Subcutaneous adipose tissue (tissue), 4 donors: ENCODE measurements around the gene SIN3A. TPM values are rescaled to one million over a fixed set of nuclear protein-coding genes. Genes with fewer than 3 reads are reported as not detected.

Experiments used
- total RNA-seq, 4 donors: library from RNA; depleted of rRNA; stranded (reverse); fragments of >200 nt; gene quantifications; one replicate each; pipeline ENCODE4 v1.1.0, GENCODE V29; 2016
- TF ChIP-seq, protein P1 (sequence below): fragments of 450-650 bp; IDR thresholded peaks from one replicate; pipeline ENCODE4 v1.5.1; 2016; ENCODE audit warnings: low read depth, mild to moderate bottlenecking, control low read depth, antibody characterized with exemption, moderate library complexity

Gene SIN3A
- total RNA-seq, 4 donors from 2014 or later = 29.5 to 48.6 (median 33.0) TPM

DNA sequence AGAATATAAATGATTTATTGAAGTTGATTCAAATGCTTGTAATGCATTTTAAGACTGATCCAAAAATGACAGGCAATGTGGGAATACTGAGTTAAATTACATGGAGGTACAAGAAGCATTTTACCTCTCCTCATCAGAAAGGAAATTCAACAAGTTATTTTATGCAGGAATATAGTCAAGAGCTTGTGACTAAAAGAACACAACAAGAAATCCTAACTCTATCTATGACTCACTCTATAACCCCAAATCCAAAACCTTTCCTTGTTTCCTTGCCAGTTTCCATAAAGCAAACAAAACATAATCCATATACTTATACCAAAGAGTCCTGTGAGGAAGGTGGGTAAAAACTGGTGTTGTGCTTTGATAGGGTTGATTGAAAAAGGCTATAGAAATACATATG is 30.8 kb downstream of the SIN3A start:
- TF ChIP-seq, protein P1, sequence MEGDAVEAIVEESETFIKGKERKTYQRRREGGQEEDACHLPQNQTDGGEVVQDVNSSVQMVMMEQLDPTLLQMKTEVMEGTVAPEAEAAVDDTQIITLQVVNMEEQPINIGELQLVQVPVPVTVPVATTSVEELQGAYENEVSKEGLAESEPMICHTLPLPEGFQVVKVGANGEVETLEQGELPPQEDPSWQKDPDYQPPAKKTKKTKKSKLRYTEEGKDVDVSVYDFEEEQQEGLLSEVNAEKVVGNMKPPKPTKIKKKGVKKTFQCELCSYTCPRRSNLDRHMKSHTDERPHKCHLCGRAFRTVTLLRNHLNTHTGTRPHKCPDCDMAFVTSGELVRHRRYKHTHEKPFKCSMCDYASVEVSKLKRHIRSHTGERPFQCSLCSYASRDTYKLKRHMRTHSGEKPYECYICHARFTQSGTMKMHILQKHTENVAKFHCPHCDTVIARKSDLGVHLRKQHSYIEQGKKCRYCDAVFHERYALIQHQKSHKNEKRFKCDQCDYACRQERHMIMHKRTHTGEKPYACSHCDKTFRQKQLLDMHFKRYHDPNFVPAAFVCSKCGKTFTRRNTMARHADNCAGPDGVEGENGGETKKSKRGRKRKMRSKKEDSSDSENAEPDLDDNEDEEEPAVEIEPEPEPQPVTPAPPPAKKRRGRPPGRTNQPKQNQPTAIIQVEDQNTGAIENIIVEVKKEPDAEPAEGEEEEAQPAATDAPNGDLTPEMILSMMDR = no peak

DNA sequence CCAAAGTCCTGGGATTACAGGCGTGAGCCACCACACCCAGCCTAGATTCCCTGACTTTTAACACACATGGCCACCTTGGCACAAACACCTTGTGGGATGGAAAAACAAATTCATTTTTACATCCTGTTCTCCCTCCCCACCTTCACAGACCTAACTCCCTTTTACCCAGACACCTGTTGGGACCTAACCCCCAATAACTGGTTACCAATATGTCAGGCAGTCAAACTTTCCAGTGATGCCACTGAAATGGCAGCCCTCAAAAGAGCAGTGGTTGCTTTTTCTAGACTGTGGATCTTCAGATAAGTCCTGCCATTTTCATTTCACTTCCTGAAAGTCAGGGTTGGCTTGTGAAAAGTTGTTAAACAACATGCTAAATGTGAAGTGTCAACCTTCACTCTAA is 34.9 kb downstream of the SIN3A start:
- TF ChIP-seq, protein P1 = no peak

DNA sequence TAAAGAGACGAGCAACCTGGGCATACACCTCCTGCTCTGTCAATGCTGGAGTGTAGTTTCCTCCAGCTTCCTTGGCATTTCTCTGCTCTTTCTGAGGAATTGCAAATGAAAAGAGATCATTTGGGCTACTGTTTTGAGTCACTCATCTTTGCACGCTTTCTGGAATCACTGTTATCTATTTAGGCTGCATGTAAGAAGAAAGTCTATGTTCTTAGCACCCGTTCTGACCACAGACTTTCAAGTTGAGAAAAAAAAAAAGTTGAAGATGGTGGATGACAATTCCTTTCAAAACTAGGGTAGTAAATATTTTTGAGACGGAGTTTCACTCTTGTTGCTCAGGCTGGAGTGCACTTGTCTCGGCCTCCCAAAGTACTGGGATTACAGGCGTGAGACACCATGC is 41.3 kb downstream of the SIN3A start:
- TF ChIP-seq, protein P1 = no peak

DNA sequence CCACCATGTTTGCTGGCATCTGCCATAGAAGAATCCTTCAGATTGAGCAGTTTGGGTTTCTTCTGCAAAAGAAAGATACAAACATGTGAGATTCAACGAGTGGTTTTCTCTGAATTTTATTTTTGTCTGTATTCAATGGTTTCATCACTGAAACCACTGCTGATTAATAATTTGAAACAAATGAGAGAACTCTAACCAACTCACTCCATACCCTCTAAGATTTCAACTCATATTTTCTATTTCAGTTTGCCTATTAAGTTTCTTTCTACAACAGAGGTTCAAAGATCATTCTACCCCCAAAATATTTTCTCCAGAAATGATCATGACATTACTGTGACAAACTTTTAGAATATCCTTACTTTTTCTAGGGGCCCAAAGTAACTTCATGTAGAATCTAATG is 44.4 kb downstream of the SIN3A start:
- TF ChIP-seq, protein P1 = no peak

DNA sequence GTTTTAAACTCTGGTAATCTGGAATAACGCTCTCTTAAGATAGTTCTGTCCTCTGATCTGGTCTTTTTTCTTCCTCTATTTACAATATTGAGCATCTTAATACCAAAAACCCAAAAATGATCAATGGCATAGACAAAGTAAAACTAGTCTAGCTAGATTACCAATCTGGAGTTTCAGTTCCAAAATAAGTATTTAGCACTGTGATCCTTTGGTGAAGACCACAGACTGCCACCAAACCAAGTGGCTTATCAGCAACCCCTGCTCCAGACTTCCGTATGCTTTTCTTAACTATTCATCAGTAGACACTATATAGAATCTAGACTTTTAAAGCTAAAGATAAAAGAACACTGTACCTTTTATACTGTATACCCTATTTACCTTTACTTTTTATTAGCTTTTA is 47.6 kb downstream of the SIN3A start:
- TF ChIP-seq, protein P1 = no peak

DNA sequence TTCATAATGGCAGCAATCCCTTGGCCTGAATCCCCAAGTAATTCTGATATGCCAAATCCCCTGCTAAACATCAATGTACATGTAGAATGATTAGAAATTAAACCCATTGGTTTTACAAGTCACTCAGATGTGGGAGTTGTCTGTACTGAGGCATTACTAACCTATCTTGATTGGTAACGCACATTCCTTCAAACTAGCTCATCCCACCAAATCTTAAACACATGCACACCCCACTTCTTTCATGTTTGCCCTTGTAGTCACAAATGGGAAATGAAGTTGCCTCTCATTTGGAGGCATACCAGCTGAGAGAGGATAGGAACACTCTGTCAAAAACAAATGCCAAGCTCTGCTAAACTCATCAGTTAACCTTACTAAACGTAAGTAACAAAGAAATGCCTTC is 54.0 kb downstream of the SIN3A start:
- TF ChIP-seq, protein P1 = no peak

DNA sequence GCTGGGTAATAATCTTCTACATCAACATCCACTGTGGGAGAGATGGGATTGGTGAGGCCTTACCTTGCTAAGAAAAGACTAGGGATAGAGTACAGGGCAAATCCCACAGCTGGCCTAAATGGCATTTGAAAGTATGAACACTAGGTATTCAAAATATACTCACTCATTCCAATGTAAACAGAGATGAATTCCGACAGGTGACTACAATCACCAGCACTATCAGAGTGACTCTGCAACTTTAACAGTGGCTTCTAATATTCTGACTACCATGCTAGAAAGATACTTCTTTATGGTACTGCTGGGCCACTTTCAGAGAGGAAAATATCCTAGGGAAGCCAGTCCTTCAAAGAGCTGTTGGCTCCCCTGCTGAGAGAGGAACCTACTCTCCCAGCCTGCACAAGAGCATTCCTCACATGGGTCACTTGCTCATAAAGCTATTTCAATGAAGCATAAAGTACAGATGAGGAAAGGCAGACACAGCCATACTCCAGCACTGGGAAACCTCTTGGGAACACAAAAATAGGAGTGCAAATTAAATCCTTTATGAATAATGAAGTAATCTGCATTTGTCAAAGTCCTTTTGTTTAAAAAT is 61.6 kb downstream of the SIN3A start:
- TF ChIP-seq, protein P1 = no peak
